ENCODE data around the gene NDOR1.

Gene NDOR1

DNA sequence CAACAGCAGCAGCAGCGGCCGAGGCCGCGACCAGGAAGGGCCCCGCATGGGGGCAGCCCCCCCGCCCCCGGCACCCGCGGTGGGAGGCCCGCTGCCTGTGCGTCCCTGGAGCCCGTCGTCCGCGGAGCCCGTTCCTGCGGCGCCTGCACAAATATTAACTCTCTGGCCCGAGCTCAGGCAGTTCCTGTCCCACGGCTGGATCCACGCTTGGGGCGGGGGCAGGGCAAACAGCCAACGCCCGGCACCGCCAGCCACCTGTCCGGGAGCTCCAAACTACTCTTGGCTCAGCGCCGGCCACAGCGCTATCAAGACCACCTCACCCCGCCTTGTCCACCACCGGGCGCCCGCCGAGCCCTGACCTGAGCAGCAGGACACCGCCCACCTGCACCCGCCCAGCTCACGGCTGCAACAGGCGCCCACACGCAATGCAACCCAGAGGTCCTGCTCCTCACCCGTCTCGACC, 35.6 kb upstream of the NDOR1 start, which contains the start of gene LRRC26:
Gene LRRC26 (minus strand): TSS at position 156 of the 463 bp plus-strand sequence. CDS start 108 bp downstream, at position 48.
- Histone ChIP-seq H3K79me2 (ENCODE audit: insufficient read depth, low read length) (no peaks in the 10 kb centered on the region), H3K36me3 (ENCODE audit: insufficient read depth, low read length) (no peaks in the 10 kb centered on the region), H3K4me2 (ENCODE audit: low read depth, low read length, poor library complexity, severe bottlenecking) (peak within 1 kb of the TSS; percentile 71), H3K9me2 (replicated peaks; ENCODE audit: low read depth, low read length) (no peaks in the 10 kb centered on the region), H3K4me3 (ENCODE audit: low read length, poor library complexity, severe bottlenecking) (peak within 1 kb of the TSS; percentile 51), H4K20me1 (ENCODE audit: insufficient read depth, low read length, poor library complexity, severe bottlenecking) (no peaks in the 10 kb centered on the region), H3K4me1 (ENCODE audit: insufficient read depth, low read length, poor library complexity, severe bottlenecking) (peaks cover 8% of the 10 kb centered on the region), H3K9ac (ENCODE audit: low read depth, low read length, poor library complexity, severe bottlenecking) (no peak within 1 kb of the TSS), H3K9me3 (ENCODE audit: insufficient read depth, low read depth, low read length) (no peaks in the 10 kb centered on the region), H3K27me3 (ENCODE audit: insufficient read depth, low read length, poor library complexity, severe bottlenecking) (peaks cover 20% of the 10 kb centered on the region), H3F3A (ENCODE audit: low read depth) (no peaks in the 10 kb centered on the region), H2AFZ (ENCODE audit: low read length) (no peak within 1 kb of the TSS)
- TF ChIP-seq, protein P1, sequence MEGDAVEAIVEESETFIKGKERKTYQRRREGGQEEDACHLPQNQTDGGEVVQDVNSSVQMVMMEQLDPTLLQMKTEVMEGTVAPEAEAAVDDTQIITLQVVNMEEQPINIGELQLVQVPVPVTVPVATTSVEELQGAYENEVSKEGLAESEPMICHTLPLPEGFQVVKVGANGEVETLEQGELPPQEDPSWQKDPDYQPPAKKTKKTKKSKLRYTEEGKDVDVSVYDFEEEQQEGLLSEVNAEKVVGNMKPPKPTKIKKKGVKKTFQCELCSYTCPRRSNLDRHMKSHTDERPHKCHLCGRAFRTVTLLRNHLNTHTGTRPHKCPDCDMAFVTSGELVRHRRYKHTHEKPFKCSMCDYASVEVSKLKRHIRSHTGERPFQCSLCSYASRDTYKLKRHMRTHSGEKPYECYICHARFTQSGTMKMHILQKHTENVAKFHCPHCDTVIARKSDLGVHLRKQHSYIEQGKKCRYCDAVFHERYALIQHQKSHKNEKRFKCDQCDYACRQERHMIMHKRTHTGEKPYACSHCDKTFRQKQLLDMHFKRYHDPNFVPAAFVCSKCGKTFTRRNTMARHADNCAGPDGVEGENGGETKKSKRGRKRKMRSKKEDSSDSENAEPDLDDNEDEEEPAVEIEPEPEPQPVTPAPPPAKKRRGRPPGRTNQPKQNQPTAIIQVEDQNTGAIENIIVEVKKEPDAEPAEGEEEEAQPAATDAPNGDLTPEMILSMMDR (conservative IDR thresholded peaks at IDR 0.05; ENCODE audit: low read length) = no peak

DNA sequence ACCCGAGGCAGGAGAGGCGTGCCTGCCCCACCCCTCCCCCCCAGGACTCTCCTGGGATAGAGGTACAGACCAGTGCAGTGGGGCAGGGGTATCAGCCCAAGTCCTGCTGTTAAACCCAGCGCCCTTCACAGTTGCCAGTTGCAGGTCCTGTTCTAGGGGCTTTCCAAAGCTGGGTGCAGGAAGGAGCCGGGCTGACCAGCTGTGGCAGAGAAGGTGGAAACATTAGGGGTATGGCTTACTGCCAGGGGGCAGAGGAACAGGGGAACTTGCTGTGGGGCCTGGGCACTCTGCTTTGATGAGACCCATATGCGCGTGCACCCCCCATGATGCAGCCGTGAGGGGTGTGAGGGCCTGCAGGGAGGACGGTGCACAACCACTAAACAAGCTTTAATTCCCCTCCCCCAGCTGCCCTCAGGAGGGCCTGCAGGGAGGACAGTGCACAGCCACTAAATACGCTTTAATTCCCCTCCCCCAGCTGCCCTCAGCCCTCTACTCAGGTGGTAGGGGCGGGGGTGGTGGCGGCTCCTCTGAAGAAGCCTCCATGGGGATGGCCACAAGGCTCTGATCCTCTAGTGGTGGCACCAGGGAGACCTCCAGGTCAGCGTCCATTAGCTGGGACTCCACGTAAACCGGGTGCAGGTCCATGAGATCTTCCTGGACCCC, 34.9 kb upstream of the NDOR1 start:
- Histone ChIP-seq H4K20me1 (ENCODE audit: insufficient read depth, low read length, poor library complexity, severe bottlenecking) (no peaks in the 10 kb centered on the region), H3K9ac (ENCODE audit: low read depth, low read length, poor library complexity, severe bottlenecking) (no peak overlapping the region), H3F3A (ENCODE audit: low read depth) (no peaks in the 10 kb centered on the region), H3K27me3 (ENCODE audit: insufficient read depth, low read length, poor library complexity, severe bottlenecking) (peaks cover 20% of the 10 kb centered on the region), H3K36me3 (ENCODE audit: insufficient read depth, low read length) (no peaks in the 10 kb centered on the region), H3K4me2 (ENCODE audit: low read depth, low read length, poor library complexity, severe bottlenecking) (no peak overlapping the region), H3K4me3 (ENCODE audit: low read length, poor library complexity, severe bottlenecking) (no peak overlapping the region), H2AFZ (ENCODE audit: low read length) (no peak overlapping the region), H3K9me3 (ENCODE audit: insufficient read depth, low read depth, low read length) (no peaks in the 10 kb centered on the region), H3K79me2 (ENCODE audit: insufficient read depth, low read length) (no peaks in the 10 kb centered on the region), H3K9me2 (replicated peaks; ENCODE audit: low read depth, low read length) (no peaks in the 10 kb centered on the region), H3K4me1 (ENCODE audit: insufficient read depth, low read length, poor library complexity, severe bottlenecking) (peaks cover 8% of the 10 kb centered on the region)
- TF ChIP-seq EZH2phosphoT487 (IDR thresholded peaks at IDR 0.05; ENCODE audit: borderline replicate concordance) = no peak
- TF ChIP-seq, protein P1 (conservative IDR thresholded peaks at IDR 0.05; ENCODE audit: low read length) = no peak

DNA sequence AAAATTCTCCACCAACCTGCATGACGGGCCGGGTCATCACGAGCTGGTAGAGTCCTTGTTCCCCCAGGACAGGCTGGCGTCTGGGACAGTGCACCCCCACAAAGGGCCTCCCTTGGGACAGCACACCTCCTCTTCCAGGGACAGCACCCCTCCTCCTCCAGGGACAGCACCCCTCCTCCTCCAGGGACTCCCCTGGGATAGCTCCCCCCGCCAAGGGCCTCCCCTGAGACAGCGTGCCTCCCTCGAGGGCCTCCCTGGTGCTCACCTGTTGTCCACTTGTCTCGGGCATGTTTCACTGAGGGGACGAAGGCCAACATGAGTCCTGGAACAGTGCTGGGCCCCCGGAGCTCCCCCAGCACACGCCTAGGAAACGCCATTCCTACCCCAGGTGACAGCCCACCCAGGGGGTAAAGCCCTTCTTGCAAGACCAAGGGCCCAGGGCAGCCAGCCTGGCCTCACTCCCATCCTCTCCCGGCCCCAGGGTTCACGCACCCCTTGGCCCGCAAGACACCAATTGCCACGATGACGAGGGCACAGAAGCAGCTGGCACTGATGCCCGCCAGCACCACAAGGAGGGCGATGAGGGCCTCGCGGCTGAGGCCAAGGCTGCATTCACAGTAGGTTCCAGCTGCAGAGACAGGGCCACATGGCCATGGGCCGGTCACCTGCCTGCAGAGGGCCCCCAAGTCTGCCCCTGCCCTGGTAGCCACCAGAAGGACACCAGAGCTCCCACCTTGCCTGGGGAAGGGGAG, 34.2 kb upstream of the NDOR1 start:
- H3K9me3 ChIP-seq (ENCODE audit: insufficient read depth, low read depth, low read length) = no peaks in the 10 kb centered on the region
- no peak overlapping the region for H3K4me3 ChIP-seq (ENCODE audit: low read length, poor library complexity, severe bottlenecking)
- no peaks in the 10 kb centered on the region for H3K9me2 ChIP-seq (replicated peaks; ENCODE audit: low read depth, low read length)
- TF ChIP-seq, protein P1 (conservative IDR thresholded peaks at IDR 0.05; ENCODE audit: low read length) = no peak
- TF ChIP-seq EZH2phosphoT487 (IDR thresholded peaks at IDR 0.05; ENCODE audit: borderline replicate concordance) = no peak
- no peak overlapping the region for H2AFZ ChIP-seq (ENCODE audit: low read length)
- no peaks in the 10 kb centered on the region for H3F3A ChIP-seq (ENCODE audit: low read depth)
- peaks cover 20% of the 10 kb centered on the region for H3K27me3 ChIP-seq (ENCODE audit: insufficient read depth, low read length, poor library complexity, severe bottlenecking)
- H3K36me3 ChIP-seq (ENCODE audit: insufficient read depth, low read length) = no peaks in the 10 kb centered on the region
- H3K9ac ChIP-seq (ENCODE audit: low read depth, low read length, poor library complexity, severe bottlenecking) = no peak overlapping the region
- H4K20me1 ChIP-seq (ENCODE audit: insufficient read depth, low read length, poor library complexity, severe bottlenecking) = no peaks in the 10 kb centered on the region
- H3K4me1 ChIP-seq (ENCODE audit: insufficient read depth, low read length, poor library complexity, severe bottlenecking) = peaks cover 8% of the 10 kb centered on the region
- no peak overlapping the region for H3K4me2 ChIP-seq (ENCODE audit: low read depth, low read length, poor library complexity, severe bottlenecking)
- no peaks in the 10 kb centered on the region for H3K79me2 ChIP-seq (ENCODE audit: insufficient read depth, low read length)

Data from Loucy (cell line).